Measurements from ENCODE around the gene TRAPPC2. TPM values are rescaled to one million over a fixed set of nuclear protein-coding genes. Genes with fewer than 3 reads are reported as not detected.

TRAPPC2 gene
- total and polyA plus RNA-seq, 2 of the 4 experiments (the other 2 are of a cell fraction): 11.3 to 13.8 TPM

DNA sequence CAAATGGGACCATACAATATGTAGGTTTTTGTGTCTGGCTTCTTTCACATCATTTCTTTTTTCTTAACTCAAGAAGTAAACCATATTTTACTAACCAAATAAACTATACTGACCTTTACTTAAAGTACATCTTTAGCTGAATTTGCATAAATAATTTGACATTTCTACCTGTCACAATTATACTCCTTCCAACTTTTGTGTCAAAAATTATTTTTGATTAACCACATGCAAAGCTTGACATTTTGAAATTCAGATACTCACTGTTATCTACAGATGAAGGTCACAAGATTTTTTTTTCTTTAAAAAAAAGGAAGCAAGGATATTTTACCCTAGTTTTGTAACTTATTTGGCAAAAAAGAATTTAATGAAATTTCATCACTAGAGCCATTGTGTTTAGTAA lies 57.5 kb downstream of the TRAPPC2 start:
- Histone ChIP-seq H3K4me1 (ENCODE audit: control insufficient read depth, insufficient read depth, low read length) (no peaks in the 10 kb centered on the region), H3K14ac (replicated peaks; ENCODE audit: low read depth, low read length) (no peak overlapping the region), H3K23ac (ENCODE audit: low read depth, low read length) (no peak overlapping the region), H3K9me3 (ENCODE audit: control insufficient read depth, insufficient read depth, low read length) (no peaks in the 10 kb centered on the region), H3K18ac (ENCODE audit: low read depth, low read length) (no peak overlapping the region), H3K4ac (ENCODE audit: low read depth, low read length) (no peak overlapping the region), H3K9me1 (ENCODE audit: insufficient read depth, low read length) (no peaks in the 10 kb centered on the region), H3K4me3 (ENCODE audit: insufficient read depth, low read depth, low read length) (no peak overlapping the region), H2BK20ac (ENCODE audit: low read depth, low read length) (no peak overlapping the region), H3K56ac (ENCODE audit: extremely low read depth, insufficient read depth, low read length) (no peak overlapping the region), H3K4me2 (ENCODE audit: low read depth, low read length) (no peak overlapping the region), H4K5ac (ENCODE audit: low read depth, low read length) (no peak overlapping the region), H4K20me1 (ENCODE audit: insufficient read depth, low read length) (no peaks in the 10 kb centered on the region), H2BK5ac (ENCODE audit: low read depth, low read length, poor library complexity, severe bottlenecking) (no peak overlapping the region), H3K36me3 (ENCODE audit: control insufficient read depth, insufficient read depth, low read length) (no peaks in the 10 kb centered on the region), H2AK5ac (ENCODE audit: low read depth, low read length) (no peak overlapping the region), H2BK120ac (ENCODE audit: low read depth, low read length) (no peak overlapping the region), H2AFZ (replicated peaks; ENCODE audit: low read length, poor library complexity) (no peak overlapping the region), H2AK9ac (replicated peaks; ENCODE audit: low read depth, low read length, poor library complexity) (no peak overlapping the region), H3K9ac (ENCODE audit: low read depth, low read length) (no peak overlapping the region), H3K27me3 (ENCODE audit: control insufficient read depth, insufficient read depth, low read length) (peaks cover 3% of the 10 kb centered on the region), H3K79me1 (ENCODE audit: low read depth in 1 of 2, low read length in 2 of 2) (no peaks in the 10 kb centered on the region), H4K91ac (ENCODE audit: insufficient read depth, low read depth, low read length) (no peak overlapping the region), H4K8ac (ENCODE audit: low read depth in 2 of 2, low read length in 2 of 2) (no peak overlapping the region), H3K27ac (ENCODE audit: insufficient read depth, low read length) (no peak overlapping the region), H2BK15ac (ENCODE audit: low read depth, low read length) (no peak overlapping the region)
- dilution Hi-C loops (cut with HindIII; ENCODE audit: low sequenced_read_pairs, unreplicated experiment) (no loop called here), intact Hi-C loops (cut with micrococcal nuclease) (no loop called here), in situ Hi-C loops (cut with MboI; ENCODE audit: low sequenced_read_pairs) (no loop called here)
- BruUV-seq (replicated peaks): no TSS peak
- POLR2A ChIA-PET (ENCODE audit: unreplicated experiment): no interaction called here
- no peak for TF ChIP-seq CEBPB (IDR thresholded peaks at IDR 0.05; ENCODE audit: low read depth, low read length)
- no peak for TF ChIP-seq RFX5 (IDR thresholded peaks at IDR 0.05; ENCODE audit: low read depth, low read length)
- no peak for TF ChIP-seq MAZ (IDR thresholded peaks at IDR 0.05; ENCODE audit: borderline replicate concordance, low read depth, low read length)
- TF ChIP-seq RCOR1 (IDR thresholded peaks at IDR 0.05; ENCODE audit: insufficient replicate concordance, low read length): no peak
- TF ChIP-seq, protein P1, sequence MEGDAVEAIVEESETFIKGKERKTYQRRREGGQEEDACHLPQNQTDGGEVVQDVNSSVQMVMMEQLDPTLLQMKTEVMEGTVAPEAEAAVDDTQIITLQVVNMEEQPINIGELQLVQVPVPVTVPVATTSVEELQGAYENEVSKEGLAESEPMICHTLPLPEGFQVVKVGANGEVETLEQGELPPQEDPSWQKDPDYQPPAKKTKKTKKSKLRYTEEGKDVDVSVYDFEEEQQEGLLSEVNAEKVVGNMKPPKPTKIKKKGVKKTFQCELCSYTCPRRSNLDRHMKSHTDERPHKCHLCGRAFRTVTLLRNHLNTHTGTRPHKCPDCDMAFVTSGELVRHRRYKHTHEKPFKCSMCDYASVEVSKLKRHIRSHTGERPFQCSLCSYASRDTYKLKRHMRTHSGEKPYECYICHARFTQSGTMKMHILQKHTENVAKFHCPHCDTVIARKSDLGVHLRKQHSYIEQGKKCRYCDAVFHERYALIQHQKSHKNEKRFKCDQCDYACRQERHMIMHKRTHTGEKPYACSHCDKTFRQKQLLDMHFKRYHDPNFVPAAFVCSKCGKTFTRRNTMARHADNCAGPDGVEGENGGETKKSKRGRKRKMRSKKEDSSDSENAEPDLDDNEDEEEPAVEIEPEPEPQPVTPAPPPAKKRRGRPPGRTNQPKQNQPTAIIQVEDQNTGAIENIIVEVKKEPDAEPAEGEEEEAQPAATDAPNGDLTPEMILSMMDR (conservative IDR thresholded peaks at IDR 0.05; ENCODE audit: low read depth, low read length): no peak
- TF ChIP-seq POLR2A (IDR thresholded peaks at IDR 0.05; ENCODE audit: low read depth, low read length): no peak
- TF ChIP-seq SMC3 (IDR thresholded peaks at IDR 0.05; ENCODE audit: low read depth, low read length): no peak
- TF ChIP-seq BHLHE40 (IDR thresholded peaks at IDR 0.05; ENCODE audit: low read depth, low read length): no peak
- no peak for TF ChIP-seq NFE2L2 (IDR thresholded peaks at IDR 0.05; ENCODE audit: low read depth, low read length)
- no peak for TF ChIP-seq MAFK (IDR thresholded peaks at IDR 0.05; ENCODE audit: low read depth, low read length)
- TF ChIP-seq, protein P2, sequence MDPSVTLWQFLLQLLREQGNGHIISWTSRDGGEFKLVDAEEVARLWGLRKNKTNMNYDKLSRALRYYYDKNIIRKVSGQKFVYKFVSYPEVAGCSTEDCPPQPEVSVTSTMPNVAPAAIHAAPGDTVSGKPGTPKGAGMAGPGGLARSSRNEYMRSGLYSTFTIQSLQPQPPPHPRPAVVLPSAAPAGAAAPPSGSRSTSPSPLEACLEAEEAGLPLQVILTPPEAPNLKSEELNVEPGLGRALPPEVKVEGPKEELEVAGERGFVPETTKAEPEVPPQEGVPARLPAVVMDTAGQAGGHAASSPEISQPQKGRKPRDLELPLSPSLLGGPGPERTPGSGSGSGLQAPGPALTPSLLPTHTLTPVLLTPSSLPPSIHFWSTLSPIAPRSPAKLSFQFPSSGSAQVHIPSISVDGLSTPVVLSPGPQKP (IDR thresholded peaks at IDR 0.05; ENCODE audit: borderline replicate concordance, low read depth, low read length): no peak
- no peak for TF ChIP-seq FOS (IDR thresholded peaks at IDR 0.05; ENCODE audit: low read depth, low read length)
- no peak for TF ChIP-seq CHD1 (IDR thresholded peaks at IDR 0.05; ENCODE audit: low read depth, low read length)
- no peak for TF ChIP-seq RAD21 (IDR thresholded peaks at IDR 0.05; ENCODE audit: low read length)
- no peak for TF ChIP-seq MXI1 (IDR thresholded peaks at IDR 0.05; ENCODE audit: borderline replicate concordance, low read depth, low read length)
- TF ChIP-seq, protein P3, sequence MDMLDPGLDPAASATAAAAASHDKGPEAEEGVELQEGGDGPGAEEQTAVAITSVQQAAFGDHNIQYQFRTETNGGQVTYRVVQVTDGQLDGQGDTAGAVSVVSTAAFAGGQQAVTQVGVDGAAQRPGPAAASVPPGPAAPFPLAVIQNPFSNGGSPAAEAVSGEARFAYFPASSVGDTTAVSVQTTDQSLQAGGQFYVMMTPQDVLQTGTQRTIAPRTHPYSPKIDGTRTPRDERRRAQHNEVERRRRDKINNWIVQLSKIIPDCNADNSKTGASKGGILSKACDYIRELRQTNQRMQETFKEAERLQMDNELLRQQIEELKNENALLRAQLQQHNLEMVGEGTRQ (IDR thresholded peaks at IDR 0.05; ENCODE audit: low read depth, low read length): no peak
- CTCF ChIA-PET: no interaction called here
- ATAC-seq (ENCODE audit: low read depth) (no peak), DNase-seq (no peak)
